GM21390 (cell line): ENCODE data around the gene DHTKD1.

Source experiments
- ATAC-seq: cut with Tn5 transposase; IDR thresholded peaks from one replicate; pipeline ENCODE4 v1.9.1; 2021; ENCODE audit not compliant: unreplicated experiment

Gene DHTKD1

DNA sequence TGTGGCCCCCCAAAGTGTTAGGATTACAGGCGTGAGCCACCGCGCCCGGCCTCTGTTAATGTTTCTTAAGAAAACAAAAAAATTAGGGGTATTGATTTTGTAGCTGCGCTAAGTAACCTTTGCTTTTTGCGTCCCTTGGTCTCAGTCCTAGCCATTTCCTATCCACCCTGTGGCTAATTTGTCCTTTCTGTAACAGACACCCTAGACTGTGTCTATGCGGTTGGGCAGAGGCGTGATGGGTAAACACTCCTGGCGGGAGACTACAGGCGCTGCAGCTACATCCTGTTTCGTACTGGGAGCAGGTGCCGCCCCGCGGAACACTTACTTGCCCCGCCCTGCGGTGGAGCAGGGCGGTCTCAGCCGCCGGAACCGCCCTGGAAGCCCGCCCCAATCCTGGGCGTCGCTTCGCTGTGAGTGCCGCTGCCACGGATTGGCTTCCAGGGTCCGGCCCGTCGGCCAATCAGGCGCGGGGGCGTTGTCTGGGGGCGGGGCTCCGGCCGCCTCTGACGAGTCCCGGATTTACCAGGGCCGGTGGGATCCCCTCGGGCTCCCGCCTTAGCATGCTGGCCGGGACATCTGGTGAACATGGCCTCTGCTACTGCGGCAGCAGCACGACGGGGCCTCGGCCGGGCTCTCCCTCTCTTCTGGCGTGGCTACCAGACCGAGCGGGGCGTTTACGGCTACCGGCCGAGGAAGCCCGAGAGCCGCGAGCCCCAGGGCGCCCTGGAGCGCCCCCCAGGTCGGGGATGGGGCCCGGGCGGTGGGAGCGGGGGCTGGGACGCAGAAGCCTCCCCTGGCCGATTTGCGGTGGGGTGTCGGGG lies at the start of gene DHTKD1:
Gene DHTKD1 (plus strand): TSS at position 506 of the 821 bp plus-strand sequence. CDS start 80 bp downstream, at position 586.
- ATAC-seq: peak; percentile 97

DNA sequence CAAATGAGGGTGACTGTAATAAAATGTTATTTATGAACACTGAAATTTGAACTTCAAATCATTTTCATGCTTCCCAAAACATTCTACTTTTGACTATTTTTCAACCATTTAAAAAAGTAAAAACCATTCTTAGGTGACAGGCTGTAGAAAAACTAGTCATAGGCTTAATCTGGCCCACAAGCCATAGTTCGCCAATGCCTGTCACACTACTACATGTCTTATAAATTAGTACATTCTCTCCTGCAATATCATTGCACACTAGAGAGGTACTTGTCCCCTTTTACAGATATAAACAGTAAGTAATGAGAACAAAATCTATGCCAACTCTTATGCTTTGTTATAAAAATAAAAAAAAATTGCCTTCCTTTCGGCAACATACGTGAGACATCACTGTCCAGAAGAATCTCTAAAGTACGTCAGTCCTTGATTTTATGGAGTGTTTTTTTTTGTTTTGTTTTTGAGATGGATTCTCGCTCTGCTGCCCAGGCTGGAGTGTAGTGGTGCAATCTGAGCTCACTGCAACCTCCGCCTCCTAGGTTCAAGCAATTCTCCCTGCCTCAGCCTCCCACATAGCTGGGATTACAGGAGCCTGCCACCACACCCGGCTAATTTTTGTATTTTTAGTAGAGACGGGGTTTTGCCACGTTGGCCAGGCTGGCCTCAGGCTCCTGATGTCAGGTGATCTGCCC lies 49.3 kb upstream of the DHTKD1 start:
- no peak for ATAC-seq

DNA sequence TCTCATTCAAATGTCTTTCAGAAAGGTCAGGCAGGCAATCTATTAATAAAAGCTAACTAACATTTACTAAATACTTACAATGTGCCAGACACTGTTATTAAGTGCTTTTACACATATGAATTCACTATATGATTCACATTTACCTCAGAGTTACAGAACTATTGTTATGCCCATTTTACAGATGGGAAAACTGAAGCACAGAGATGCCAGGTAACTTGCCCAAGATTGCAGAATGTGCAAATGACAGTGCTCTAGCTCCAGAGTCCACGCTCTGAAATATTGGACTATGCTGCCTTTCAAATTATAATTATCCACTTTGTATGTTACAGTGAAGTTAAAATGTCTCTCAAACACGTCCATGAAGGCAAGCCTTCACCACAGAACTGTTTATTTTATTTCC lies 48.2 kb upstream of the DHTKD1 start:
- ATAC-seq: no peak

GRCh38 chr10:12022580-12023257 lies 46.0 kb upstream of the DHTKD1 start:
- no peak for ATAC-seq

DNA sequence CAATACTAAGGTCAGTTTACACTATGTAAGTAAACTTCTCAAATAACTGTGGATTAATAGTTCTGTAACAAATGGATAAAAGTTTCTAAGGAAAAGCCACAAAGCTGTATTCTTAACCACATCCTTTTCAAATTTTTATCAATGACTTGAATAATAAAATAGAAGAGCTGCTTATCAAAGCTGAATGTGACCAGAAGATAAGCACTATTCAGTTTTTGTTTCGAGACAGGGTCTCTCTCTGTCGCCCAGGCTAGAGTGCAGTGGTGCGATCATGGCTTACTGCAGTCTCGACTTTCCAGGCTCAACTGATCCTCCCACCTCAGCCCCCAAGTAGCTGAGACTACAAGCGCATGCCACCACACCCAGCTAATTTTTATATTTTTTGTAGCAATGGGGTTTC lies 43.2 kb upstream of the DHTKD1 start:
- ATAC-seq: no peak

DNA sequence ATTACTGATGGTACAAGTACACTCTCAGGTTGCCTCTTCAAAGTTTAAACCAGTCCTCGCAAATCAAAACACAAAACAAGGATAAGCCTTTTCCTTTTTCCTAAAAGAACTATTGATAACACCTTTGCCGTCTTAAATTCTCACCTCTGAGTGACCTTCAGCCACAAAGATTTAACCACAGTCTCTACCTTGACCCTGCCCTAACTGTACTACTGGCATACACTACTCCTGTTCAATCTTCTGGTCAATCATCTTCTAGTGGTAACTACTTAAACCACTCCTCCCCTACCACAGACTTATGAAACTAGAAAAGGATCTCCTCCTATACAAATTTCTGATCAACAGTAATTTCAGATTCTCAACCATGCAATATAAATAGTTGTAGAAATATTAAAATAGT lies 41.2 kb upstream of the DHTKD1 start:
- peak; percentile 80 for ATAC-seq

DNA sequence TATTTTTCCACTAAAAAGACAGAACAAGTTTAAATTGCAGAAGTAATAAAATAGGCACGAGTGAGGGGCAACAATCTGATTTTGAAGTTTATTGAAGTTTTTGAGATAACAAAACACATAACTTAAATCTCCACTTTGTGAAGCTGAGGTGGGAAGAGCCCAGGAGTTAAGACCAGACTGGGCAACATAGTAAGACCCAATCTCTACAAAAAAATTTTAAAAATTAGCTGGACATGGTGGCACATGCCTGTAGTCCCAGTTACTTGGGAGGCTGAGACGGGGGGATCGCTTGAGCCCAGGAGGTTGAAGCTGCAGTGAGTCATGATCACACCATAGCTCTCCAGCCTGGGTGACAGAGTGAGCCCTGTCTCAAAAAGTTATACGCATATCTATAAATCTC lies 37.4 kb upstream of the DHTKD1 start:
- no peak for ATAC-seq

- no peak for ATAC-seq
Measured at GRCh38 chr10:12036073-12036655, 32.6 kb upstream of the DHTKD1 start.

DNA sequence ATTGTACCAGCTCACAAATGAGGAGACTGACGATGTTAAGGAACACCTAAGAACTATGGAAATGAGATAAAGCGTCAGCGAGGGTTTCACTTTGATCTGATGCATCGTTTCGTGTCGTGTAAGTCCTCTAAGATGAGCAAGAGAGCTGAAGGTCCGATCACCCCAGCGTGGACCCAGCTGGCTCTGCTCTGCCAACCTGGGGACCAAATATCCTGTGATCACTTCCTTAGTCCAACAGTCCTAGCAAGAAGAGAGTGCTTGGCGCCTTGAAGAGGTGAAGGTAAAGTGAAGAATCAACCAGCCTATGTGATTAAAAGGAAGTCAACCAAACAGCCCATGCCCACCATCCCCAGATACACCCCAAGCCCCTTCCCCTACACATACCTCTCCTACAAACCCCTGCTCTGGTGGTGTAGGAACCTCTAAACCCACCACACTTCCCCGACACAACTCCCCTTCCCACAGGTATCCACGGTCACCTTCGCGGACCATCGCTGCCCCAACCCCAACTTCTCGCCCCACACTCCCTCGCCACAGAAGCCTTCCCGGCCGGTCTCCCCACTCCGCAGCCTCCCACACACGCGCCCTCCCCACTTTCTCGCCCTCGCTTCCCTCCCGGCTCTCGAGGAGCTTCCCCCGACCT lies 26.9 kb upstream of the DHTKD1 start:
- ATAC-seq: no peak

- no peak for ATAC-seq
Measured at GRCh38 chr10:12042409-12042796, 26.4 kb upstream of the DHTKD1 start.

DNA sequence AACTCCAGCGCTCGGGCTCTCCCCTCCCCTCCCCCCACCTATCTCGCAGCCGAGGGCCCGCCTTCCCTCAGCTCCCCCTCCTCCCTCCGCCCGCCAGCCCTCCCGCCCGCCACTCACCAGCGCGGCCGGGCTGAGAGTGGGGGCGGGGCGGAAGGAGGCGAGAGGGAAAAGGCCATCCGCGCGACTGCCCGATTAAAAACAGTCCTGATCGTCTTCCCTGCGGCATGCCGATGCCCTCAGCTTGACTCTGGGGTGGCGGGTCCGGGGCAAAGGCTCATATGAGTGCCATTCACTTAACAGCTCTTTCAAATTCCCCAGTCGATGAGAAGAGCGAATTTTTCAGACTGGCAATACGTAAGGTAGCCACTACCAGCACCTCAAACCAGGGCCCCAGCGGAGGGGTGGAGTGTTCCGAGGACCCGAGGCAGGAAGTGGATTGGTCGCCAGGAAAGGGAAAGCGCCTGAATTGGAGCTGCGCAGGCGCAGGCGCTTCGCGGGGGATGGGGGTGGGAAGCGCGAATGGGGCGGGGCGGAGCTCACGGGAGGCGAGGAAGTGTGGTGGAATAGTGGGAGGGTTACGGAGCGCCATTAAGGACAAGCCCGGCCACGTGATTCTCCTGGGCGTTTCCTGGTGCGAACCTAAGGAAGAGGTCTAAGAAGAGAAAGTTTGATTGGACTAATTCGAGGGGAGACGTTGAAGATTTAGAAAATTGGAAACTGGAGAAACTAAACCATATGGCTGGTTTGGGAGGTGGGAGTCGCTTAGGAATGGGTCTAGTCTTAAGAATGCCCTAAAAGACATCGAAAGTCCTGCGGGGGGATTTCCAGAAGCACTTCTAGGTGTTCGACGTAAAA lies 25.7 kb upstream of the DHTKD1 start, which contains the start of gene UPF2:
Gene UPF2 (minus strand): TSS at position 13 of the 855 bp plus-strand sequence. CDS start 7,386 bp downstream, outside the sequence.
- ATAC-seq: peak; percentile 53

GRCh38 chr10:12045596-12045995 lies 23.2 kb upstream of the DHTKD1 start:
- ATAC-seq: no peak

GRCh38 chr10:12048547-12048946 lies 20.2 kb upstream of the DHTKD1 start:
- no peak for ATAC-seq

DNA sequence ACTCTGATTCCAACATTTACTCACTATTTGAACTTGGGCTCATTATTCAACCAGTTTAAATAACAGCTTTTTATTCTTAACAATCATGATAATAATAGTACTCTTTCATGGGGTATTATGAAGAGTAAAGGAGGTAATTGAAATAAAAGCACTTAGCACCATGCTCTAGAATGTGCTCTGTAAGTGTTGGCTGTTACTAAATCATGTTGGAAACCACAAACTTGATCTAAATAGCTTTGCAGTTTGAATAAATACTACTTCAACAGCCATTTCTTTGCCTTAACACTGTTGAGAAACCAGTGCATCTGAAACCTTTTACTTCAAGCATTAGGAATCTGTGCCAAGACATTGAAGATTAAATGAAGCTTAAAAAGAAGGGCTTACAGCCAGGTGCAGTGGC lies 18.2 kb upstream of the DHTKD1 start:
- no peak for ATAC-seq

GRCh38 chr10:12051241-12051640 lies 17.5 kb upstream of the DHTKD1 start:
- ATAC-seq: no peak

DNA sequence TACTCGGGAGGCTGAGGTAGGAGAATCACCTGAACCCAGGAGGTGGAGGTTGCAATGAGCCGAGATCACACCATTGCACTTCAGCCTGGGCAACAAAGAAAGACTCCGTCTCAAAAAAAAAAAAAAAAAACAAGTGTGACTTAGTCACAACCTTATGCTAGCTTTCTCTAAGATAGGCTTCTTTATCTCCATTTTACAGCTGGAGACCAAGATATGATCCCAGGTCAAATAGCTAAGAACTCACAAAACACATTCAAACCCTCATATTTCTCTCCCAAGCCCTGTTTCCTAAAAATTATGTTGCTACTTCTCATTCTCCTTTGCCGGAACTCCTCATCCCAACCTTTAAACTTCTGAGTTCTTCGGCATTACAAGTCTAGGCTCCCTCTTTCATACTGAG lies 13.0 kb upstream of the DHTKD1 start:
- ATAC-seq: no peak

GRCh38 chr10:12056748-12057147 lies 12.0 kb upstream of the DHTKD1 start:
- ATAC-seq: no peak

DNA sequence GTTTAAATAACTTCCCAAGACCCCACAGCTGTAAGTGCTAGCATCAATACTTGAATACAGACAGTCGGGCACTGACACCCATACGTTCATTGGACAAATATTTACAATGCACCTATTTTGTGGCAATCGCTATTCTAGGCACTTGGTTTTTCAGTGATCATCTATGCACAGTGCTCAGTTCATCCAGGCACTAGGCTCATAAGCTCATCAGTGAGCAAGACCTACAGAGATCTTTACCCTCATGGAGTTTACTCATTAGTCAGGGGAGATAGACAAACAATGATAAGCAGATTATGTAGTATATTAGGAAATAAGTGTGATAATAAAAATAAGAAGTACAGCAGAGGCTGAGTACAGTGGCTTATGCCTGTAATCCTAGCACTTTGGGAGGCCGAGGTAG lies 7.6 kb upstream of the DHTKD1 start:
- no peak for ATAC-seq

- ATAC-seq: no peak
Measured at GRCh38 chr10:12062754-12063482, 5.8 kb upstream of the DHTKD1 start.
